HG03066 (cell line): ENCODE results near the gene HOXD8.

Experiments used
- ATAC-seq: cut with Tn5 transposase; IDR thresholded peaks from one replicate; pipeline ENCODE4 v1.9.1; 2021; ENCODE audit warnings: low read depth; ENCODE audit not compliant: unreplicated experiment

Gene HOXD8

DNA sequence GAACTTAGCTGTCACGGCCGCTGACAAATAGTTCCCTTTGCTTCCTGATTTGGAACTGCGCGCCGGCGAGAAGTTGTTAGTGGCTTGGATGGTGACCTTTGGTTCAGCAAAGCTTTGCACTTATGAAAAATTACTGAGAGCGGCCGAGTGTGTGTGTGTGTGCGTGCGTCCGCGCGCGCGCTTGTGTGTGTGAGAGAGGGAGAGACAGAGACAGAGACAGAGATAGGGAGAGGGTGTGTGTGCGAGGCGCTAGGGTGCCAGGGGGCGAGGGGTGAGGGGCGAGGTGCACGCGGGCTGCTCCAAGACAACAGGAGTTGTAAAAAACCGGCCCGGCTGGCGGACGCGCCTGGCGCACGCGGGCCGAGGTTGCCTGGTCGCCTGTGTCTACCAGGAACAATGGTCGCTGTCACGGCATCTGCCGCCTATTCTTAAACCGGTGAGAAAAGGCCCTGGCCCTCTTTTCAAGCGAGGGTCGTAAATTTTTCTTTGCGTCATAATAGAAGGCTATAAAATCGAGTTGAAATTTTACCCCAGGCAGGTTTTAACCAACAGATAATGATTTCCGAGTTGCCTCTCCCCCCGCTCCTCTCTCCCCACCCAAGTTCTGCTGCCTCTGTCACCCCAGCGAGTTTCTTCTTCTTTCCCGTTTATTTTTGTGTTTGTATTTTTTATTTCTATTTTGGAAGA, 28.1 kb downstream of the HOXD8 start:
- ATAC-seq: no peak

DNA sequence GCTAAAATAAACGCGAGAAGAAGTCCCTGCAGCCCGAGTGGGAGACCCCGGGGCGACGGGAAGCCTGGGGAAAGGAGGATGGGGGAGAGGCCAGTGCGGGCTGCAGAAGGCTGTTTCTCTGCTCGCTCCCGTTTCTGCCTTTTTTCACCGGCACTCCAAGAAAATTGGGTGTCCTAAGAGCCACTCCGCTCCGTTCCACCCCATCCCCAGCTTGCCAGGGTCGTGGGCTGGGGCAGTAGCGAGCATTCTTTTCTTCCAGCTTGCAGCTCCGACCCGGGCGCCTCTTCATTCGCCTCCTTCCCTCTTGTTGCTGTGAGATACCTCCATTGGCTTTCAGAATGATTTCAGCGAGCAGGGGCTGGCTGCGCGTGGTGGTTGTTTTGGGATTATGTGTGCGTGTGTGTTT, 28.7 kb downstream of the HOXD8 start:
- ATAC-seq: no peak

DNA sequence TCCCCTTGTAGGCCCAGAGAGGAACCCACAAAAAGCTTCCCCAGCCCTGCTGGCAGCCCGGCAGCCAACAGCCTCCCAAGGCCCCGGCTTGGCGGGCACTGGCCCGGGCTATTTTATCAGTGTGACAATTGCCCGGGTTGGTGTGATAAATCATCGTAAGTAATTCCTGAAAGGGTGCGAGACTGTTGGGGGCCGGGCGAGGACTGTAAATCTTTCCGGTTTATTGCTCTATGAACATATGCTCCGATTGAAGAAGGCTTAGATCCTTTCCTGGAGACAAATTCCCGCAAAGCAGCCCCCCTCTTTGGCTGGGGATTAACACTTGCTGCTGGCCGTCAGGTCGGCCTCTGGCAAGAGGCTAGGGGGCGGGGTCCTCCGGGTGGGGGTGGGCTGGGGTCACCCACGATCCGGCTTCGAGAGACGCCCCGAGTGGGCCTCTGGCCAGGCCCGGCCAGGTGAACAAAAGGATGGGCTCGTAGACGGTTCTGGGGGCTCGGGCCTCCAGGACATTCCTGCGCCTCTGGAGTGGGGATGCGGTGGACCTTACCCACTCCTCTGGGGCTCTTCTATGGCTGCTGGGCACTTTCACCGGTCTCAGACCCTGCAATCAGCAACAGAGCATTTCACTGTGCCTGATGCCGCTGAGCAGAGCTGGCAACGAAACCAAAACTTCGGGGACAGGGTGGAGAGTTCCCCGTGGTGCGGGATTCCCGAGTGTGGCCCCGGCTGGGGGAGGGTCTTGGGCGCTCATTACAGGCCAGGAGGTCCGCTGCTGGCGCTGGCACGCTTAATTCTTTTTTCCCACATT, 29.6 kb downstream of the HOXD8 start:
- no peak for ATAC-seq

DNA sequence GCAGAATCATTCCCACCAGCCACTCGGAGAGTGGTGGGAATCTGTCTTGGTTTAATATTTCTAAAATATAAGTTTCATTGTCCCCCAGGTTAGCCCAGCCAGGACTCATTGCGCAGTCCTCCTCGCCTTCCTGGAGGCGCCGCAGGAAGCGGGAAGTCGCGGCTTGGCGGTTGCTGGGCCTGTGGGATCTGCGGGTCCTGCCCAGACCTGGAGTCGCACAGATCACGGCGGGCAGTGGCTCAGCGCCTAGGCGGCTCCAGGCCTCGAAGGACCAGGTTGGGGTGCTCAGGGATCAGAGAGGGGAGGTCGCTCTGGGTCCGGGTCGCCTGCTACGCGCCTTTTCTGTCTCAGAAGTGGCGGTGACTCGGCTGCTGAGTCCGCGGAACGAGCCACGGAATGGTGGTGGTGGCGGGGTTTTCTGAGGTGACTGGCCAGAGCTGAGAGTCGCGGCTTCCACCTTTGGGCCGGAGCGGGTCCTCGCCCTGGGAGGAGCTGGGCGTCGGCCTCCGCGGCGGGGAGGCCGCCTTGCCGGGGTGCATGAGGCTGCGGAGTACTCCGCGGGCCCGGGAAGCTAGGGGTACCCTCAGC, 30.3 kb downstream of the HOXD8 start:
- no peak for ATAC-seq

DNA sequence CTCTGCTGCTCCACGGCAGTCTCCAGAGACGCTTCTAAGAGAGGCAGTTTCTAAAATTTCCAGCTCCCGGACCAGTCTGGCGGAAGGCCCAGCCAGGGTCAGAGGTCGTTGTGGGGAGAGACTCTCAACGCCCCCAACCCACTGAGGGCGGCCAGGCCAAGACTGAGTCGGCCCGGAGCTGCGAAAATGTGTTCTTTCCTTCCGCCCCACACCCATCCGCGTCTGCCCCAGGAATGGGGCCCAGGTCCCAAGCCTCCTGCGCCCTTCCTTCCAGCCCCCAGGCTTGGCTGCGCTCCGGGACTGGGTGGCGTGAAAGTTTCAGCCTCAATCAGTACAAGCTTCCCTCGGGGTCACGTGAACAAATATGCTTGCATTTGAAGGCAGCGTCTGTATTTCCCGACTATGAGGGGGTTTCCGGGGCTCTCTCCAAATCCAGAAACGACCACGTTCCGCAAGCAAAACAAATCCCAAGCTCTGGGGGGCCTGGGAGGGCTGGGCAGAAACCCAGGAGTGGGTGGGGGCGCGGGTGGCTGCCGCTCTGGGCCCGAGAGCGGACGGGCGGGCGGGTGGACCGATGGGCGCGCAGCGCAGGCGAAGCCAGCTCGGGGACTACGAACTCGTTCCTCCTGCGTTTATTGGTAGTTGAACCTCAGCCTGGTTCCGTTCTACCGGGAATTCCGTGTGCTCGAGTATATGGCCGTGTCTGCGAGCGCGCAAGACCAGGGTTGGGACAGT, 30.9 kb downstream of the HOXD8 start:
- no peak for ATAC-seq

DNA sequence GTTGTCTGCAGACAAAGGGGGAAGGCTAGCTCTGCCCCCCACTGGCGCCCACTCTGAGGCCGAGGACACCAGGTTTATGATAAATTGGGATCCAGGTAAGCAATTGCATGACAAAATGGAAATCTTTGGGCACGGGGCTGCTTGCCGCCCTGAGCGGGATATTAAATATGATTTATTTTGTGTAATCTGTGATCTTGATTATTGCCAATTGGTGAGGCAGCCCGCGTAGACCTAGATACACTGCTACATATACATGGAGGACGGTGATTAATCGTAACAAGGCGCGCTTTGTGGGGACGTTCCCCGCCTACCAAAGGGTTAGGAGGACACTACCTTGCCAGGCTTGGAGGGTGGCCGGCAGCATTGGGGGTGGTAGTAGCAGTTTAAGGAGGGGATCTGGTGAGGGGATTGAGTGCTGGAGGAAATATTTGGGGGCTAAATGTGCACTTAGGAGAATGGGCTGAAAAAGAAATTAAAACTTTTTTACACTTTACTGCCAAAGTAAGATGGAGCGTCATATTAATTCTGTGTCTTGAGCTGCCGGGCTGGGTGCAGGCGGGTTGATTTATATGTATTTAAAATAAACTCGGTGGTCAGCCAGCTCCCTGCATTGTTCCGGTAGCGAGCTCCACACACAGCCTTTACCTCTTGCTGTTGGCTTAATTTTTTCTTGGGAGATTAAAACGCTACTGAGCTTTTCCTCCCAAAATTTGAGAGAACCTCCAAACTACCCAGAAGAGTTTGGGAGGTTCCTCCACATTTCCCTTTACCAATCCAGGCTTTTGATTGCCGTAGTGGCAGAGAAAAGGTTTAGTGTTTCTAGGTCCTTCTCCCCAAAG, 31.7 kb downstream of the HOXD8 start:
- no peak for ATAC-seq

DNA sequence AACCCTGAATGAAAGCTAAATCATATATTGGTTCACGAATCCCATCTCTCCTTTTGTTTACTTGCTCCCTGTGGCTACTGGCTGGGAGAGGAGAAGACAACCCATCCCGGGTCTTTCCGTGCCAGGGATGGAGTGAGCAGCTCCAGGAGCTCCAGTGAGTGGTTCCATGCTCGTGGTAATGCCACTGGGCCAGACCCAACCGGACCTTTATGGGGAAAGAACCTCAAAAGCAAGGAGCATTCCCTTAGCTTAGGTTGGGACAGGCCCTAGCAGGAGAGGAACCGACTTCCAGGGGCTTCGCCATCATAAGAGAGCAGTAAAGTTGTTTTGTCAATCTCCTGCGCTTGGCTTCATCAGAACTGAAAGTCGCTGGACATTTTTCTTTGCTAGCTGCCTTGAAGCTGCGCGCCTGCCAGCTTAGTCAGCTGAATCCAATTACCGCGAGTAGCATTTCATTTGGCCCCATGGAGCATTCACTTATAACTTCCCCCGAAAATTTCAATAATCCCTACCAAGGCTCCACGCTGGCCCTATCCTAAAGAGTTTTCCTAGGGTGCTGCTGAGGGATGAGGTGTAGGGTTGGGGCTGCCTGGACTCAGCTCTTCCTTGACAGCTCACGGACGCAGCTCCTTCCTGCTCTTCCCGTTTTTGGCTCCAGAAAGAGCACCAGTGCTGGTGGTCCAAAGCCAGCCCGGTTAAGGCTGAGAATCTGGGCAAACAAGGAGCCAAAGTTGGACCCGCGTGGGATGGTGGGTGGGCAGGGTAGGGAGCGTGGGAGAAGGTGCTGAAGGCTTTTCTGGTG, 32.5 kb downstream of the HOXD8 start:
- ATAC-seq: no peak

DNA sequence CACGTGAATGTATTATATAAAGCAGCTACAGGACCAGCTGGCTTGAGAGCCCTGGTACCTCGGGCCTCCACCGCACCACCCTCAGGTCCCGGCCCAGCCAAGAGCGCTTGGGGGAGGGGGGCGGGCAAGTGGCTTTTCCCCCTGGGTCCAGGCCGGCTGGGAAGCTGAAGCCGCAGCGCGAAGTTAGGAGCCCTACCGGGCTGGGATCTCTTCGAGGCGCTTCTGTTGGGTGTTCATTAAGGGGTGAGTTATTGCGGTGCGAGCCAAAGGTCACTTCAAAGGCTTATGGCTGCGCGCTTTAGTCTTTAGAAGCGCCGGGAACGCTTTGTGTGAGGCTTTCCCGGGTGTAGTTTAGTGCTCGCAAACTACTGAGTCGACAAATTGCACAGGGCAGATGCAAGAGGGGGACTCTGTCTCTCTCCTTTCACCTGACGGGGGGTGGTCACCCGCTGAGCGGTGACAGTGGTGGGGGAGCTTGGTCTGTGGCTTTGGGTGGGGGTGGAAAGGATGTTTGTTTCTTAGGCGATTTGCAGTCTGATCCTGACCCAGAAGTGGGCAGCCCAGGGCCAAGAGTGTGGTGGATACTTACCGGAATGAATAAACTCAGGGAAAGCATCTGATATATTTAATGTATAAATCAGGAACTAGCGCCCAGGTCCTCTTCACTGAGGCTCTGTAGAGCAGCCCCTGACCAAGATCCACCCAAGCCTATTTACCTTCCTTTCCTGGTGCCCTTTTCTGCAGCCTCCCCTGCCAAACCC, 33.6 kb downstream of the HOXD8 start:
- ATAC-seq: no peak

DNA sequence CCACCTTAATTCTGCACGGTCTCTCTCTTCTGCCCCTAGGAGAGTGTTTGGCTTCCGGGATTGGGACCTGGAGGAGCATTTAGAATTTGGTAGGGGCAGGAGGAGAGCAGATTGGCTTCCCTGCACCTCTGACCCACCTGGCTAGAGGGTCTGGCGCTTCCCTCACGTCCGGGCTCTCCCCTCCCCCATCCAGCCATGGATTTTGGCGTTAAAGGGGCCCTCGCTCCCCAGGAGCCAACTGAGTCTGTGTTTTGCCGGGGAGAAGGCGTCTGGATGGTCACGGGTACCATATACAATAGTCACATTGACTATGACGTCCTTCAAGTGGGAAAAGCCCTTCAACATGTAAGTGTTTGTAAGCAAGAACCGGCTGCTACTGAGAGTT, 34.2 kb downstream of the HOXD8 start:
- no peak for ATAC-seq

DNA sequence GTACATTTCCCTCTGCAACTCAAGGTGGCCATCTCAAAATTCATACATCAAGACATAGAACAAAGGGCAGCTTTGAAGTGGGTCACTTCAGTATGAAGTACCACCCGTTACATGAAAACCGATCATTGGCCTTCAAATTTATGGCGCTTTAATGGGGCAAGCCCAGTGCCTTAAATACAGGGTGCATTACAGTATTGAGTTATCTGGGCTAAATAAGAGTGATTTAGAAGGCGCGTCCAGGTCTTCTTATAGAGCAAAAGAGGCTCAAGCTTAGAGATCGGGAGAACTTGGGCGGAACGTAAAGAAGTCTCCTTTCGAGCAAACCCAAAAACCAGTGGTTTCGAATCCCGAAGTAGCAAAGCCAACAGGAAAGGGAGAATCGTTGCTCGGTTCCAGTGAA, 34.7 kb downstream of the HOXD8 start:
- ATAC-seq: no peak

DNA sequence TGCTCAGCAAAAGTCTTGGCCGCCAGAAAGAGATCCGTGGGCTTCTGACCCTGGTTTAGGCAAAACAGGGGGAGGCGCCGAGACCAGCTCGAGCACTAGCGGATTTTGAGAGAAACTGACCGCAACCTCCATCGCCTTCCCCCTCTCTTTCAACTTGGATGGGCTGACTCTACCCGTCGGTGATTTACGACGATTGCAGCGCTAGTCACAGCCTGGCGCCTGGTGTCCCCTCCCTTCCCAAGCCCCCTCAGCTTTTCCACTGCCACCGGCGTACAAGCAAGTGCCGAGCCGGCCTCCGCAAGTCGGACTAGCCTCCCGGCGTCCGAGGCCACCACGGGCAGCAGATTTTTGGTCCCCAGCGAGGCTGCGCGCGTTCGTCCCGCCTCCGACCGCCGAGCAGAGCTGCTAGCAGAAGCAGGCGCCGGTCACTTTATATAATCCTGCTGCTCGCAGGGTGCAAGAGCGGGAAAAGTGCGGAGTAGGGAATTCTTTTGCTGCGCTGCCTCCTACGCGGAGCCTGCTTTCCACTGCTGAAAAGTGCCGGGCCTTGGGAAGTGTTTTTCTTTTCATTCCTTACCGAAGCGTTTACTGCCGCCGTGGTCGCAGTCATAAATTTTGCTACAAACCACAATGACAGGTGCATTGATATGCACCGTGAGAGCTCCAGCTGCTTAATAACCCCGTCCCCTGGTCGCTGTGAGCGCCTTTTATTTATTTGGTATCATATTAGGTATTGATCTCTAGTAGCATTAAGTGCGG, 35.3 kb downstream of the HOXD8 start:
- no peak for ATAC-seq

DNA sequence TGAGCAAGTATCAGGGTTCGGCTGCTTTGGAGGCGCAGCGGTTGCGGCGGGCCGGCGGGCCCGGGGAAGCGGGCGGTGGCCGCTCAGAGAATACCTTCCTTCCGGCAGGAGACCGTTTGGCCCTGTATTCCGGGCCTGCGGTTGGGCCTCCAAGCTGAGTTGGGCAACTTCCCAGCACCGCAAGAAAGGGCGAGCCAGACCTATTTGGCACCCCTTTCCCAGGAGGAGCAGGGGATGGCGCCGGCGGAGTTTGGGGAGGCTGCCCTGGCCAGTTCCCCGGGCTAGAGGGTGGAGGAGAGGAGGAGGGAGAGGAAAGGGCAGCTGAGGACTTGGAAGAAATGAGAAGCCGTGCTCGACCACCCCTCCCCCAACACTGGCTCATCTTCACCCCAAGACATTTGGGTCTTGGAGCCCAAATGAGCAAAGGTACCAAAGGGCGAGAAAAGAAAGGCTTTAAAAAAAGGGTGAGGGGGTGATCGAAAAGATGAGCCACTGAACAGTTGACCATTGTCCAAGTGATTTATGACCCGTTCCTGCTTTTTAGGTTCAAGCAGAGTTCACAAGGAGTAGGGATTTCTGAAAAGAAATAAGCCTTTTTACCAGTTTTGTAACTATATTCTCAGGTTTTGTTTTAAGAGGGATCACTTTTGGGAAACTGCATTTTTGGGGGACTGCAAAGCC, 36.0 kb downstream of the HOXD8 start:
- ATAC-seq: no peak

DNA sequence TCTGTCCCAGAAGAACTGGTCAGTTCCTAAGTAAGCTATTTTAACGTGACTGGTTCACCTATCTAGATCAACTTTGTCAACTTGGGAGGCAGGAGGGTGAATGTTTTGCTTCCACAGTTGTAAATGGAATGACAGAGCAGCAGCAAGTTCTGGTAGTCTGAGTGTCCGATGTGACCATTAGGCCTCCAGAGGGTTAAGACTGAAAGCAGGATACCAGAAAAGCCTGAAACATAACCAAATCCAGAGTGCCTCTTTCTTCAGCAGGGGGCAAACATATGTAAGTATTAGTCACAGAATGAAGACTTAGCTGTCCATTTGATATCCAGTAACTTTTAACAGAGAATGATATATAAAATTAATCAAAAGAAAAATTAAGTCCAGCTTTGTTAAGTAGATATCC, 36.8 kb downstream of the HOXD8 start:
- ATAC-seq: no peak

DNA sequence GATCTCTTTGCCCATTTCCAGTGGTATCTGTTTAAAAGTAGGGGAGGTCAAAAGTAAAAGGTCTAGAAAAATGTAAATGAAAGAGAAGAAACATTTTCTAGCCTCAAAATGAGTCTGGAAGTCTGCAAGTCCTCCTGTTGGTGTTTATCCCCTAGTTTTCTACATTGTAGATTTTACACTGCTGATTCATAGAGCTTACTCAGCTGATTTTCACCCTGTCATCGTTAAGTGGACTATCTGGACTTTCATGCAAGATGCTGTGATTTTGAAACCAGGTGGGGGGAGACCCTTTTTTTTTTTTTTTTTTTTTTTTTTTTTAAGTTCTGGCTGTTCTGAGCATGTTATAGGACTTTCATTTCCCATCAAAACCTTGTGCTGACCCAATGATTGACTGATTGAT, 37.9 kb downstream of the HOXD8 start:
- no peak for ATAC-seq

DNA sequence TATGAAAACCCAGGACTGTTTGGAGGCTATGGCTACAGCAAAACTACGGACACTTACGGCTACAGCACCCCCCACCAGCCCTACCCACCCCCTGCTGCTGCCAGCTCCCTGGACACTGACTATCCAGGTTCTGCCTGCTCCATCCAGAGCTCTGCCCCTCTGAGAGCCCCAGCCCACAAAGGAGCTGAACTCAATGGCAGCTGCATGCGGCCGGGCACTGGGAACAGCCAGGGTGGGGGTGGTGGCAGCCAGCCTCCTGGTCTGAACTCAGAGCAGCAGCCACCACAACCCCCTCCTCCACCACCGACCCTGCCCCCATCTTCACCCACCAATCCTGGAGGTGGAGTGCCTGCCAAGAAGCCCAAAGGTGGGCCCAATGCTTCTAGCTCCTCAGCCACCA, 39.7 kb downstream of the HOXD8 start:
- no peak for ATAC-seq

DNA sequence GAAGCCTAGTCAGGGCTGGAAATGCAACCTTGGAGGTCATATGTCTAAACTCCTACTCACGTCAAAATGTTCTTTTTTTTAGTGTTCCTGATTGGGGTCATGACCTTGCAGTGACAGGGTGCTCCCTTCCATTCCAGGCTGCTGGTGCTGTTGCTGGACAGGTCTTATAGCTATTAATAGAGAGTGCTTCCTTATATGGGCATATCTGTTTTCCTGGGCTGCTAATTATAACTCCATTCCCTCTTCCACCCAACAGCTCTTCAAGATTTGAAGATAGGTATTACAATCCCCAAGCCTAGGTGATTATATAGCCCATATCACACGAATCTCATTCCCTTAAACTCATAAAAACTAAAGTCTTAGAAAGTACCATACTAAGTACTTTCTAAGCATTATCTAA, 40.2 kb downstream of the HOXD8 start:
- no peak for ATAC-seq

DNA sequence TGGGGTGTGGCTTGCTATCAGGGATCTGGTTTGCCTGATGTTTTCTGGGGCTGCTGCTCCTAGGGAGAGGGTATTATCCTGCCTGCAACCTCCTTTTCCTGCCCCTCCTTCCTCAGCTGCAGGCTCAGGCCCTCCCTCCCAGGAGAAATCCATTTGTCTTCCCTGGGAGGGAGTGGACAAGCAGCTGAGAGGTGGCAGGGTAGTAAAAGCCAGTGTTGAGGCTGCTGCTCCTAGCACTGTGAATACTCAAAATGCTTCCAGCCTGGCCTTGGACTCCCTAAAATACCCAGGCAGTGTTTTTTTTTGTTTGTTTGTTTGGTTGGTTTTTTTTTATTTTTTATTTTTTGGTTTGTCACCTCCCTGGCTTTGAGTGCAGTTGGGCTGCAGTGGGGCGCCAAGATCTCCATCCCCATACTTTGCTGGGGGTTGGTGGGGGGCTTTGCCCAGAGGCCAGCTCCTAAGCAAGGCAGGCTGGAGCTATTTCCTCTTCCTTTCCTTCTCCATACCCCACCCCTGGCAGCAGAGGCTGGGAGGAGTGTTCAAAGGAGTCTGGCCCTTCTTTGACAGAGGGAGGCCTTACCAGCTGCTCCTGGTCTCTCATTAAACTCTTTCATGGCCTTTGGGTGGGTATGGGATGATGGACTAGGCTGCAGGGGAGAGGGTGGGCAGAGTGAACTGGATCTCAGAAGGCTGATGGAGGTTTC, 41.2 kb downstream of the HOXD8 start:
- ATAC-seq: no peak
